Activated naive CD4-positive, alpha-beta T cell (primary cell): ENCODE results near the gene SLC3A2.
"Not testable (repeated sequence)": the region's sequence is repeated elsewhere in the genome, so short reads cannot be mapped to it uniquely, and the experiment has no call there.

Experiments
- DNase-seq, 4 experiments: peaks; one replicate each; lab custom pipeline; 2025; lab: John Stamatoyannopoulos, UW

The SLC3A2 gene

GRCh38 chr11:62852523-62853188, 28.0 kb upstream of the SLC3A2 start:
- no peak for DNase-seq

- DNase-seq, result no peak
Measured at GRCh38 chr11:62853279-62853965, 27.3 kb upstream of the SLC3A2 start.

GRCh38 chr11:62854013-62854824, 26.5 kb upstream of the SLC3A2 start:
- DNase-seq, result no peak

- DNase-seq, result no peak
Measured at GRCh38 chr11:62854825-62855570, 25.7 kb upstream of the SLC3A2 start.

GRCh38 chr11:62855571-62856332, 24.9 kb upstream of the SLC3A2 start:
- peak; percentile 95 to 98 (median 98) for DNase-seq

GRCh38 chr11:62856333-62856895, 24.3 kb upstream of the SLC3A2 start:
- no peak for DNase-seq

GRCh38 chr11:62857541-62857982, 23.1 kb upstream of the SLC3A2 start:
- no peak for DNase-seq

GRCh38 chr11:62858201-62858600, 22.5 kb upstream of the SLC3A2 start:
- no peak for DNase-seq

- not testable (repeated sequence) for DNase-seq
Measured at GRCh38 chr11:62859281-62859703, 21.4 kb upstream of the SLC3A2 start.

GRCh38 chr11:62860835-62861563, 19.7 kb upstream of the SLC3A2 start:
- no peak for DNase-seq

GRCh38 chr11:62861564-62862192, 19.0 kb upstream of the SLC3A2 start:
- not testable (repeated sequence) for DNase-seq

GRCh38 chr11:62863687-62864335, 16.9 kb upstream of the SLC3A2 start:
- DNase-seq, result no peak

- DNase-seq, result no peak
Measured at GRCh38 chr11:62865635-62866034, 15.1 kb upstream of the SLC3A2 start.

- no peak for DNase-seq
Measured at GRCh38 chr11:62874851-62875250, 5.8 kb upstream of the SLC3A2 start.

- DNase-seq, result no peak
Measured at GRCh38 chr11:62875698-62876478, 4.8 kb upstream of the SLC3A2 start.

GRCh38 chr11:62876712-62877111, 4.0 kb upstream of the SLC3A2 start:
- DNase-seq, result no peak

- DNase-seq, result no peak
Measured at GRCh38 chr11:62879235-62879978, 1.3 kb upstream of the SLC3A2 start.
